OCI-LY1 (cell line): ENCODE data around the gene IWS1.

Experiments used
- EZH2 ChIP-seq: fragments of 200-600 bp; sonication (generic), shearing (Covaris generic); IDR thresholded peaks from 2 replicates; pipeline ENCODE4 v1.8.0; 2017; ENCODE audit warnings: borderline replicate concordance, mixed run types, mild to moderate bottlenecking, antibody characterized with exemption, low read length, moderate library complexity, mixed read lengths
- TF ChIP-seq, protein P1 (sequence below): fragments of 200-600 bp; sonication (generic), shearing (Covaris generic); IDR thresholded peaks from 2 replicates; pipeline ENCODE4 v1.5.1; 2017; ENCODE audit warnings: mild to moderate bottlenecking, antibody characterized with exemption, low read length, moderate library complexity, mixed read lengths

DNA sequence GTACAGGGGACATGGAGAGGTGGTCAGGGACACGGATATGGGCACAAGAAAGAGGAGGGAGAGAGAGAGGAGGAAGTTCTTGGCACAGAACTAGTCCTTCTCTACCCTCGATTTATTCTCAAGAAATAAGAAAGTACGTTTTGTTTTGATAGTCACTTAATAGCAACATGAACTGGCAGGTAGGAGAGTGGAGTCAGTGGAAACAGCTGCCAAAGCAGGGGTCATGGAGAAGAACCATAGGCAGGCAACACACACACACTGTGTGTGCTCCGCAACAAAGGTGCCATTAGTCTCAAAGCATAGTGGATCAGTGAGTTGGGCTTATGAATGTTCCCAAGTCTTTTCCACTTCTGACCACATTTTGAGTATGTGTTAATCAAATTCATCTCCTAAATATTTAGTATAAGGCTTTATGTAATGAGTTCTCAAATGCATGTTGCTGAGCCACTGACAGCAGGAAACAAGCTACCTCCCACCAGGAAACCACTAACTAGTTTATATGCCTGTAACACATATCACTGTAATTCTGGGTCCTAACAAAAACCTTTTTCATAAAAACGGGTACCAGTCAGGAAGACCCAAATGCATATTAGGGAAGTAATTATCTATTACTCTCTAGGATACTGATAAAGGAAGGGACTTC lies 41.1 kb downstream of the IWS1 start:
- TF ChIP-seq, protein P1, sequence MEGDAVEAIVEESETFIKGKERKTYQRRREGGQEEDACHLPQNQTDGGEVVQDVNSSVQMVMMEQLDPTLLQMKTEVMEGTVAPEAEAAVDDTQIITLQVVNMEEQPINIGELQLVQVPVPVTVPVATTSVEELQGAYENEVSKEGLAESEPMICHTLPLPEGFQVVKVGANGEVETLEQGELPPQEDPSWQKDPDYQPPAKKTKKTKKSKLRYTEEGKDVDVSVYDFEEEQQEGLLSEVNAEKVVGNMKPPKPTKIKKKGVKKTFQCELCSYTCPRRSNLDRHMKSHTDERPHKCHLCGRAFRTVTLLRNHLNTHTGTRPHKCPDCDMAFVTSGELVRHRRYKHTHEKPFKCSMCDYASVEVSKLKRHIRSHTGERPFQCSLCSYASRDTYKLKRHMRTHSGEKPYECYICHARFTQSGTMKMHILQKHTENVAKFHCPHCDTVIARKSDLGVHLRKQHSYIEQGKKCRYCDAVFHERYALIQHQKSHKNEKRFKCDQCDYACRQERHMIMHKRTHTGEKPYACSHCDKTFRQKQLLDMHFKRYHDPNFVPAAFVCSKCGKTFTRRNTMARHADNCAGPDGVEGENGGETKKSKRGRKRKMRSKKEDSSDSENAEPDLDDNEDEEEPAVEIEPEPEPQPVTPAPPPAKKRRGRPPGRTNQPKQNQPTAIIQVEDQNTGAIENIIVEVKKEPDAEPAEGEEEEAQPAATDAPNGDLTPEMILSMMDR: no peak
- TF ChIP-seq EZH2: no peak
